ENCODE data around the gene ALLC.

DNA sequence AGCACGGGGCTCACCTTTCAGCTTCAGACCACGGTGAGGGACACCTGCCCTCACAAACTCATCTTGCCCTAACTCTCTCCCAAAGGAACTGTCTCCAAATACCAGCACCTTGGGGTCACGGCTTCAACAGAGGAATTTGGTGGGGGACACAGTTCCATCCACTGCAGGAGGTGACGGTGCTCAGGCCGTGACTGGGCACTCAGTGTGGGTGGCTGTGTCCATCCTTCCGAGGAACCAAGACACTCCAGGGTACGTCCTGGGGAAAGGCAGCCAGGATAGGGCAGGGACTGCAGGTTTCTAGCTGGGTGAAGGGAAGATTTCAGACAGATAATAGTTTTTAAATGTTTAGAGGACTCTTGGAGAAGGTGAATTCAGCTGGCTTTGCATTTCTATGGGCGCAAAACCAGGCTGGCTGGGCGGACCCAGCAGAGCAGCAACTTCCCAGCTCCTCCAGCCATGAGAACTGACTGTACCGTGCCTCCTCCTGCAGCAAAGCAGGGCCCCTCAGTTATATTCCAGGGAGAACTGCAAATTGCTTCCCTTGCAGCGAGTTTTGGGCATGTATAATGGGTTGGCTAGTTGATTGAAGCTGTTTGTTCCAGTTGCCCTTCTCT is 23.9 kb upstream of the ALLC start:
- TF ChIP-seq CTCF (IDR thresholded peaks at IDR 0.05): no peak
- no peak for TF ChIP-seq POLR2A (IDR thresholded peaks at IDR 0.05)

Measured in testis (tissue), 2 donors.